Measurements from ENCODE around the gene CDK6.
"Not testable (repeated sequence)": the region's sequence is repeated elsewhere in the genome, so short reads cannot be mapped to it uniquely, and the experiment has no call there.

The CDK6 gene

GRCh38 chr7:92876836-92877235 is 40.5 kb upstream of the CDK6 start:
- DNase-seq (ENCODE audit: low spot score), result no peak
- TF ChIP-seq, protein P1, sequence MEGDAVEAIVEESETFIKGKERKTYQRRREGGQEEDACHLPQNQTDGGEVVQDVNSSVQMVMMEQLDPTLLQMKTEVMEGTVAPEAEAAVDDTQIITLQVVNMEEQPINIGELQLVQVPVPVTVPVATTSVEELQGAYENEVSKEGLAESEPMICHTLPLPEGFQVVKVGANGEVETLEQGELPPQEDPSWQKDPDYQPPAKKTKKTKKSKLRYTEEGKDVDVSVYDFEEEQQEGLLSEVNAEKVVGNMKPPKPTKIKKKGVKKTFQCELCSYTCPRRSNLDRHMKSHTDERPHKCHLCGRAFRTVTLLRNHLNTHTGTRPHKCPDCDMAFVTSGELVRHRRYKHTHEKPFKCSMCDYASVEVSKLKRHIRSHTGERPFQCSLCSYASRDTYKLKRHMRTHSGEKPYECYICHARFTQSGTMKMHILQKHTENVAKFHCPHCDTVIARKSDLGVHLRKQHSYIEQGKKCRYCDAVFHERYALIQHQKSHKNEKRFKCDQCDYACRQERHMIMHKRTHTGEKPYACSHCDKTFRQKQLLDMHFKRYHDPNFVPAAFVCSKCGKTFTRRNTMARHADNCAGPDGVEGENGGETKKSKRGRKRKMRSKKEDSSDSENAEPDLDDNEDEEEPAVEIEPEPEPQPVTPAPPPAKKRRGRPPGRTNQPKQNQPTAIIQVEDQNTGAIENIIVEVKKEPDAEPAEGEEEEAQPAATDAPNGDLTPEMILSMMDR (IDR thresholded peaks at IDR 0.05; ENCODE audit: extremely low read depth, missing control alignments), result no peak

DNA sequence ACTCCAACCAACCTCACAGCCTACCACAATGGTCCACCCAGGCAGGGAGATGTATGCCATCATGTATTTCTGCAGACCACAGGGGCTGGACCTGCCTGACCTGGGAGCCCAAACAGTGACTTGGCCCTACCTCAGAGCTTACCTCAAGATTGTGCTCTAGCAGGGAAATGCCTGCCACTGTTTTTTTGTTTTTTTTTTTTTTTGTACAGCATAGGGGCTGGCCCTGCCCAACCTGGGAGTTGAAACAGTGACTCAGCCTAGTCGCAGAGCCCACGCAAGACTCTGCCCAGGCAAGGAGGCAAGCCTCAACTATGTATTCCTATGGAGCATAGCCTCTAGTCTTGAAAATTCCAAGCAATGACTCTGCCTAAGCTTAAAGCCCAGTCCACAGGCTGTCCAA is 39.3 kb upstream of the CDK6 start:
- no peak for DNase-seq (ENCODE audit: low spot score)
- TF ChIP-seq, protein P1 (IDR thresholded peaks at IDR 0.05; ENCODE audit: extremely low read depth, missing control alignments), result no peak

DNA sequence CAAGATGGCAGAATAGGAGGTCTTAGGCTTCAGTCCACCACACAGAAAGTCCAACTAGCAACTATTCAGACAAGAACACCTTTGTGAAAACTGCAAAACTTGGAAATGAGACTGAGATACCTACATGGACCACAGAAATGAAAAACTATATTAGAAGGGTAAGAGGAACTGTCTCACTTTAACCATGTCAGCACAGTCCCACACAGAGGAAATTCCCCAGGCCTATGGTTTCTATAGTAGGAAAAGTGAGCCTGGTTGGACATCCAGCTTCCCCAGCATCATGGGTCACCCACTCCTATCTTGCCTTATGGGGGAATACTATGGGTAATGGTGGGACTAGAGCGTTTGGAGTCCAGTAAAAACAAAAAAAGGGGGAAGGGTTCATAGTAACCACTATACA is 38.8 kb upstream of the CDK6 start:
- no peak for DNase-seq (ENCODE audit: low spot score)
- TF ChIP-seq, protein P1 (IDR thresholded peaks at IDR 0.05; ENCODE audit: extremely low read depth, missing control alignments), result no peak

- TF ChIP-seq, protein P1 (IDR thresholded peaks at IDR 0.05; ENCODE audit: extremely low read depth, missing control alignments), result no peak
- DNase-seq (ENCODE audit: low spot score), result no peak
Observed at GRCh38 chr7:92874567-92874966, 38.2 kb upstream of the CDK6 start.

GRCh38 chr7:92873776-92874175 is 37.4 kb upstream of the CDK6 start:
- no peak for DNase-seq (ENCODE audit: low spot score)
- TF ChIP-seq, protein P1 (IDR thresholded peaks at IDR 0.05; ENCODE audit: extremely low read depth, missing control alignments), result no peak

GRCh38 chr7:92872701-92873100 is 36.3 kb upstream of the CDK6 start:
- DNase-seq (ENCODE audit: low spot score), result no peak
- TF ChIP-seq, protein P1 (IDR thresholded peaks at IDR 0.05; ENCODE audit: extremely low read depth, missing control alignments), result no peak

GRCh38 chr7:92868683-92869293 is 32.4 kb upstream of the CDK6 start:
- no peak for DNase-seq (ENCODE audit: low spot score)
- TF ChIP-seq, protein P1 (IDR thresholded peaks at IDR 0.05; ENCODE audit: extremely low read depth, missing control alignments), result no peak

- not testable (repeated sequence) for DNase-seq (ENCODE audit: low spot score)
Observed at GRCh38 chr7:92864169-92864568, 27.8 kb upstream of the CDK6 start.

Measured in GM20000 (cell line).